ENCODE measurements around the gene FABP6.

FABP6 gene

GRCh38 chr5:160259341-160259740 is 30.0 kb downstream of the FABP6 start:
- DNase-seq (ENCODE audit: low spot score), result no peak
- no peak for TF ChIP-seq CTCF (IDR thresholded peaks at IDR 0.05; ENCODE audit: extremely low read depth, insufficient read depth, missing control alignments)
- in situ Hi-C loops (cut with MboI; ENCODE audit: low pct_unique_long_range_greater_than_20kb, low sequenced_read_pairs, unreplicated experiment), result no loop called here

GRCh38 chr5:160260006-160260775 is 30.9 kb downstream of the FABP6 start:
- in situ Hi-C loops (cut with MboI; ENCODE audit: low pct_unique_long_range_greater_than_20kb, low sequenced_read_pairs, unreplicated experiment), result no loop called here
- TF ChIP-seq CTCF (IDR thresholded peaks at IDR 0.05; ENCODE audit: extremely low read depth, insufficient read depth, missing control alignments), result no peak
- DNase-seq (ENCODE audit: low spot score), result no peak

GRCh38 chr5:160260881-160261815 is 31.8 kb downstream of the FABP6 start:
- no peak for TF ChIP-seq CTCF (IDR thresholded peaks at IDR 0.05; ENCODE audit: extremely low read depth, insufficient read depth, missing control alignments)
- in situ Hi-C loops (cut with MboI; ENCODE audit: low pct_unique_long_range_greater_than_20kb, low sequenced_read_pairs, unreplicated experiment), result no loop called here
- DNase-seq (ENCODE audit: low spot score), result no peak

GRCh38 chr5:160262151-160263074 is 33.1 kb downstream of the FABP6 start:
- in situ Hi-C loops (cut with MboI; ENCODE audit: low pct_unique_long_range_greater_than_20kb, low sequenced_read_pairs, unreplicated experiment), result no loop called here
- no peak for DNase-seq (ENCODE audit: low spot score)
- no peak for TF ChIP-seq CTCF (IDR thresholded peaks at IDR 0.05; ENCODE audit: extremely low read depth, insufficient read depth, missing control alignments)

- DNase-seq (ENCODE audit: low spot score), result no peak
- TF ChIP-seq CTCF (IDR thresholded peaks at IDR 0.05; ENCODE audit: extremely low read depth, insufficient read depth, missing control alignments), result no peak
- in situ Hi-C loops (cut with MboI; ENCODE audit: low pct_unique_long_range_greater_than_20kb, low sequenced_read_pairs, unreplicated experiment), result no loop called here
Measured at GRCh38 chr5:160263326-160263855, 34.1 kb downstream of the FABP6 start.

GRCh38 chr5:160266044-160266443 is 36.7 kb downstream of the FABP6 start:
- no peak for DNase-seq (ENCODE audit: low spot score)
- TF ChIP-seq CTCF (IDR thresholded peaks at IDR 0.05; ENCODE audit: extremely low read depth, insufficient read depth, missing control alignments), result no peak
- in situ Hi-C loops (cut with MboI; ENCODE audit: low pct_unique_long_range_greater_than_20kb, low sequenced_read_pairs, unreplicated experiment), result no loop called here
